ENCODE results near the gene WASHC3.

The WASHC3 gene

DNA sequence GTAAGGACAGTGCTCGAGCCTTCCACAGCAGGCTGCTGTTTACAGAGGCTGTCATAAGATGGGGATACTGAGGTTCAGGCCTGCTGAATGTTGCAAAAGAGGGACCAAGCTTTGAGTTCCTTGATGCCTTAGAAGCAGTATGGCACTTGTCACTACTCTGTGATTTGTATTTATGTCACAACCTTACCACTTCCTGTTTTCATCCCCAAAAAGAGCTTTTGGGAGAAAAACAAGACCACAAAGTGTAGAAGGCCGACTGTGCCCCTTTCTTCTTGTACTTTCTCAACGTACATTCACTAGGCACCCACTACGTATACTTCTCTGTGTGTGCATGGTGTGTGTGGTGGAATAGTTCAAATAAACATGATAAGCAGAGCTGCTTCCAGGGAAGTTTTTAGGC, 94.3 kb downstream of the WASHC3 start:
- no peak for DNase-seq

DNA sequence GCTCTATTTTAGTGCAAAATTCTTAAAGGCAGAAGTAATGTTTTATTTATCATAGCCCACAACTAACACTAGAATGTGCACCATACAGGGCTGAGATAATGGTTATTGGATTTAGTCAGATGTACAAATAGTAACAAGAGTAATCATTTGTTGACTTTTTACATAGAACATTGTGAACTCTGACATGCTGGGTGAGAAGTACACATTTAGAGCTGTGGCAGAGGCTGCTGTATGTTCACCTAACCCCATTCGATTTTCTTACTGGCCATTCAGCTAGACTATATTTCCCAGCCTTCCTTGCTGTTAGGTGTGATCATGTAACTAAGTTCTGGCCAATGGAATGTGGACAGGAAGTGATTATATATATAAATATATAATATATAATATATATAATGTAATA, 95.3 kb downstream of the WASHC3 start:
- DNase-seq: no peak

DNA sequence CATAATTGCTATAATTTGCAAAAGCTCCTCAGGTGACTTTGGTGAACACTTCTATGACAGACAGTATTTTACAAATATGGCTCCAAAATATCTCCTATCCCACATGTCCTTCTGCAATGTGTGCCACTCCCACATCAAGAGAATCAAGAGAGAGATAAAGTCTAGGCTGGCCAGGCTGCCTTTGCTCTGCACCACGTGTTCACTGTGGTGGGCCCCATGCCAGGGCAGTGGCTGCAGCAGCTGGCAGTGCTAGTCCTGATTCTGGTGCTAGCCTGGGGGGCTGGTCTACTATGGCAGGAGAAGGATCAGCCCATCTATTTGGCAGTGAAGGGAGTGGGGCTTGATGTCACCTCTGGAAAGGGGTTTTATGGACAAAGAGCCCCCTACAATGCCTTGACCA, 98.1 kb downstream of the WASHC3 start:
- no peak for DNase-seq
